ENCODE measurements around the gene GNA12.

GRCh38 chr7:2838451-2838850, 5.7 kb downstream of the GNA12 start:
- TF ChIP-seq CTCF (conservative IDR thresholded peaks at IDR 0.05; ENCODE audit: low read depth, low read length) (no peak), EZH2 (IDR thresholded peaks at IDR 0.05; ENCODE audit: borderline replicate concordance, low read depth, low read length, poor library complexity, severe bottlenecking) (no peak)

Measured in A673 (cell line).